Panc1 (cell line): ENCODE results near the gene ENTPD5.
"Not testable (repeated sequence)": the region's sequence is repeated elsewhere in the genome, so short reads cannot be mapped to it uniquely, and the experiment has no call there.

ENCODE experiments used
- POLR2AphosphoS5 ChIP-seq: IDR thresholded peaks from 2 replicates; pipeline ENCODE4 v1.6.1; 2012; ENCODE audit warnings: mild to moderate bottlenecking, low read depth, low read length, moderate library complexity
- TF ChIP-seq, protein P1 (sequence below): fragments of 450-650 bp; IDR thresholded peaks from 2 replicates; pipeline ENCODE4 v1.5.1; 2017; ENCODE audit warnings: mild to moderate bottlenecking

DNA sequence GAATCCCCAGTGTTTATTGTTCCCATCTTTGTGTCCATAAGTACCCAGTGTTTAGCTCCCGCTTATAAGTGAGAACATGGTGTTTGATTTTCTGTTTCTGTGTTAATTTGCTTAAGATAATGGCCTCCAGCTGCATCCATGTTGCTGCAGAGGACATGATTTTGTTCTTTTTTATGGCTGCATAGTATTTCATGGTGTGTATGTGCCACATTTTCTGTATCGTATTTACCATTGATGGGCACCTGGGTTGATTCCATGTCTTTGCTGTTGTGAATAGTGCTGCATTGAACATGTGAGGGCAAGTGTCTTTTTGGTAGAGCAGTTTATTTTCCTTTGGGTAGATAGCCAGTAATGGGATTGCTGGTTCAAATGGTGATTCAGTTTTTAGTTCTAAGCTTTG, 99.6 kb downstream of the ENTPD5 start:
- TF ChIP-seq, protein P1, sequence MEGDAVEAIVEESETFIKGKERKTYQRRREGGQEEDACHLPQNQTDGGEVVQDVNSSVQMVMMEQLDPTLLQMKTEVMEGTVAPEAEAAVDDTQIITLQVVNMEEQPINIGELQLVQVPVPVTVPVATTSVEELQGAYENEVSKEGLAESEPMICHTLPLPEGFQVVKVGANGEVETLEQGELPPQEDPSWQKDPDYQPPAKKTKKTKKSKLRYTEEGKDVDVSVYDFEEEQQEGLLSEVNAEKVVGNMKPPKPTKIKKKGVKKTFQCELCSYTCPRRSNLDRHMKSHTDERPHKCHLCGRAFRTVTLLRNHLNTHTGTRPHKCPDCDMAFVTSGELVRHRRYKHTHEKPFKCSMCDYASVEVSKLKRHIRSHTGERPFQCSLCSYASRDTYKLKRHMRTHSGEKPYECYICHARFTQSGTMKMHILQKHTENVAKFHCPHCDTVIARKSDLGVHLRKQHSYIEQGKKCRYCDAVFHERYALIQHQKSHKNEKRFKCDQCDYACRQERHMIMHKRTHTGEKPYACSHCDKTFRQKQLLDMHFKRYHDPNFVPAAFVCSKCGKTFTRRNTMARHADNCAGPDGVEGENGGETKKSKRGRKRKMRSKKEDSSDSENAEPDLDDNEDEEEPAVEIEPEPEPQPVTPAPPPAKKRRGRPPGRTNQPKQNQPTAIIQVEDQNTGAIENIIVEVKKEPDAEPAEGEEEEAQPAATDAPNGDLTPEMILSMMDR = not testable (repeated sequence)
- not testable (repeated sequence) for TF ChIP-seq POLR2AphosphoS5
